Natural killer cell (primary cell): Measurements from ENCODE around the gene DDIT3. TPM values are rescaled to one million over a fixed set of nuclear protein-coding genes. Genes with fewer than 3 reads are reported as not detected.

Experiments
- ATAC-seq, 3 donors: fragments of 150-1000 bp in 2 of 3; fragments of 200-7000 bp in 1 of 3; cut with Tn5 transposase; 1 replicate in 1 of 3; 2 replicates in 2 of 3; pipeline ENCODE4 v1.10.0; 2021; ENCODE audit warnings: mild to moderate bottlenecking in 2 of 3, moderate library complexity in 2 of 3
- DNase-seq, 2 donors: peaks; one replicate each; pipeline versions ENCODE4 v3.0.0 to v3.0.0-alpha.2; 2013 to 2021; ENCODE audit warnings: mixed read lengths in 1 of 2
- H3K27ac ChIP-seq: one replicate; pipeline ENCODE4 v1.5.1; 2013; ENCODE audit warnings: mild to moderate bottlenecking, low read length
- H3K27me3 ChIP-seq: one replicate; pipeline ENCODE4 v1.6.1; 2013; ENCODE audit warnings: low read length; ENCODE audit not compliant: control insufficient read depth, insufficient read depth
- H3K36me3 ChIP-seq: one replicate; pipeline ENCODE4 v1.6.1; 2013; ENCODE audit warnings: low read length; ENCODE audit not compliant: control insufficient read depth, insufficient read depth
- H3K4me1 ChIP-seq: one replicate; pipeline ENCODE4 v1.6.1; 2013; ENCODE audit warnings: low read length; ENCODE audit not compliant: control insufficient read depth, insufficient read depth
- H3K4me3 ChIP-seq: one replicate; pipeline ENCODE4 v1.5.1; 2013; ENCODE audit warnings: low read length
- H3K9me3 ChIP-seq: one replicate; pipeline ENCODE4 v1.6.1; 2013; ENCODE audit warnings: low read length; ENCODE audit not compliant: control insufficient read depth, insufficient read depth
- H3K27ac Mint-ChIP-seq, 2 donors: one replicate each; pipeline ENCODE4 v1.8.0; 2022; ENCODE audit warnings: mild to moderate bottlenecking in 2 of 2, mixed read lengths in 2 of 2, moderate library complexity in 1 of 2
- H3K27me3 Mint-ChIP-seq, 2 donors: one replicate each; pipeline ENCODE4 v1.8.0; 2022; ENCODE audit warnings: low read depth in 2 of 2, mixed read lengths in 2 of 2
- H3K36me3 Mint-ChIP-seq: one replicate; pipeline ENCODE4 v1.8.0; 2022; ENCODE audit warnings: mixed read lengths
- H3K4me1 Mint-ChIP-seq, 2 donors: one replicate each; pipeline ENCODE4 v1.8.0; 2022; ENCODE audit warnings: mixed read lengths in 2 of 2
- H3K4me3 Mint-ChIP-seq: one replicate; pipeline ENCODE4 v1.8.0; 2022; ENCODE audit warnings: mild to moderate bottlenecking, moderate library complexity, mixed read lengths
- H3K9me3 Mint-ChIP-seq, 2 donors: one replicate each; pipeline ENCODE4 v1.8.0; 2022; ENCODE audit warnings: mixed read lengths in 2 of 2
- CTCF ChIP-seq: fragments of 200-600 bp; IDR thresholded peaks from one replicate; pipeline ENCODE4 v1.8.0; 2022; ENCODE audit warnings: antibody characterized with exemption
- WGBS: methylation state at CpG from one replicate; pipeline ENCODE4 v1.1.7; 2013; ENCODE audit warnings: missing lambda C conversion rate; ENCODE audit not compliant: insufficient coverage; 5-methylcytosine and 5-hydroxymethylcytosine counted together
- intact Hi-C: fragments of 100-400 bp; cut with micrococcal nuclease; formaldehyde crosslinking; loops from one replicate; pipeline ENCODE4 v1.14.2; 2022
- total RNA-seq, 4 donors: library from RNA; stranded (reverse); fragments of 120-200 nt in 1 of 4; gene quantifications; one replicate each; pipeline versions ENCODE4 v1.2.3 to v1.2.4, GENCODE V29; 2013 to 2022

DDIT3 gene, protein sequence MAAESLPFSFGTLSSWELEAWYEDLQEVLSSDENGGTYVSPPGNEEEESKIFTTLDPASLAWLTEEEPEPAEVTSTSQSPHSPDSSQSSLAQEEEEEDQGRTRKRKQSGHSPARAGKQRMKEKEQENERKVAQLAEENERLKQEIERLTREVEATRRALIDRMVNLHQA
- total RNA-seq = 100 to 1,000 TPM; 117 to 318 (median 182) TPM
- total RNA-seq (2013) = 70.1 TPM

DNA sequence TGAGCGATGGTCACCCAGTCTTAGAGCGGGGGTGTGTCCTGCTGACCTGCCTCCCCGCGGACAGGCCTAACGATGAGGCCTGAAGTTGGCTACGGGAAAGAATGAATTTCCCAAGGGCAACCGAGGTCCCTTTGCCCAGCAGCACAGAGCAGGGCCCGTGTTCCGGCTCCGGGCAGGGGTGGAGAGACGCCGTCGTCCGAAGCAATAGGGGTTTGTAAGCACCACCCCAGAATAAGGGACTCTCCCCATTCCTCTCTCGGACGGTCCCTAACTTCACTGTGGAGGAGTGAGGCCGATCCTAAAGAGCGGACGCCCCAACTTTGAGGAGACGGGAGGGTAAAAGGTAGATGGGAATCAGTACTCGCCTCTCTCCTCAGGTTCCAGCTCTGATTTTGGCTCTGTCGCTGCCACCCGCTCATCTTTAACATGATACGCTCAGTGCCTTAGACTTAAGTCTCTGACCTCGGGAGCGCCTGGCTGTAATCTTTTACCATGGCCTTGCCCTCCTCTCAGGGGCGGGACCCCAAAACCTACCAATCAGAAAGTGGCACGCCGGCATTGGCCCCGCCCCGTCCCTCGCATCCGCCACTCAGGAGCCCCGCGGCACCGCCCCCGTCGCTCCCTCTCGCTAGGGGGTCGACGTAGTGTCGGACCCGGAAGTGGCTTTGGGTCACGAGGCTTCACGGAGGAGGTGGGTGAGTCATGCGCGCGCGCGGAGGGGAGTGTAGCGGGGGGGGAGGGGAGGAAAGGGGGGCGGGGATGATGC, at the start of gene DDIT3:
DDIT3 (minus strand) TSS at position 462 of the 766 bp plus-strand sequence. CDS start 3,108 bp downstream, outside the sequence.
- H3K9me3 Mint-ChIP-seq = no peaks in the 10 kb centered on the region
- Histone ChIP-seq H3K27me3 (no peaks in the 10 kb centered on the region), H3K36me3 (peaks cover 37% of the 10 kb centered on the region), H3K4me3 (peak within 1 kb of the TSS; percentile 99), H3K9me3 (no peaks in the 10 kb centered on the region), H3K27ac (peak within 1 kb of the TSS; percentile 99), H3K4me1 (peaks cover 60% of the 10 kb centered on the region)
- intact Hi-C loops = loop anchor here (1.0 to 5.0 kb wide), 3 partner anchors 41 to 232 kb away; partner anchors contain the start of genes ARHGAP9, CDK4 and OS9
- peak within 1 kb of the TSS; percentile 99 for H3K27ac Mint-ChIP-seq
- ATAC-seq (peak; percentile 71 to 91 (median 78)), DNase-seq (peak; percentile 99 to 100)
- H3K27me3 Mint-ChIP-seq = no peaks in the 10 kb centered on the region
- peak within 1 kb of the TSS; percentile 97 for H3K4me3 Mint-ChIP-seq
- WGBS = 0% methylated on average over 52 of the region's 52 CpGs
- TF ChIP-seq CTCF = no peak
- peaks cover 7% of the 10 kb centered on the region for H3K36me3 Mint-ChIP-seq
- H3K4me1 Mint-ChIP-seq = peaks cover 37 to 79% of the 10 kb centered on the region in 2 donors

DNA sequence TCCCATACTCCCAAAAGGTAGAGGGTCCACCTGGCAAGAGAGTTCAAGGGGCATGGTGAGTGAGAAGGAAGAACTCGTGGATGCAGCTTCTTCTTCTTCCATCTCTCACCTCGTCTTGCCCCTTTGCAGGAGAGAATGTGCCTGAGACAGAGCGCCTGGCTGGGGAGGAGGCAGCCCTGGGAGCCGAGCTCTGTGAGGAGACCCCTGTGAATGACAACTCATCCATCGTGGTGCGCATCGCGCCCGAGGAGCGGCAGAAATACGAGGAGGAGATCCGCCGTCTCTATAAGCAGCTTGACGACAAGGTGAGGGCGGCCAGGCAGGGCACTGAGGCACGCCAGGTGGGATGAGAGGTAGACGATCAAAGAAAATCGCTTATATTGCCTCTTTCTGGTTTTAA, 49.5 kb upstream of the DDIT3 start:
- no peaks in the 10 kb centered on the region for H3K36me3 Mint-ChIP-seq
- Histone ChIP-seq H3K9me3 (no peaks in the 10 kb centered on the region), H3K4me1 (no peaks in the 10 kb centered on the region), H3K27me3 (no peaks in the 10 kb centered on the region), H3K4me3 (no peak overlapping the region), H3K36me3 (no peaks in the 10 kb centered on the region), H3K27ac (no peak overlapping the region)
- DNase-seq = no peak
- no peaks in the 10 kb centered on the region for H3K9me3 Mint-ChIP-seq
- 93% methylated on average over 16 of the region's 18 CpGs for WGBS
- H3K27ac Mint-ChIP-seq = no peak overlapping the region
- no peak overlapping the region for H3K4me3 Mint-ChIP-seq
- peaks cover 2 to 9% of the 10 kb centered on the region in 2 donors for H3K27me3 Mint-ChIP-seq
- ATAC-seq = no peak
- TF ChIP-seq CTCF = no peak
- intact Hi-C loops = no loop called here
- H3K4me1 Mint-ChIP-seq = no peaks in the 10 kb centered on the region

GRCh38 chr12:57568838-57569237, 48.5 kb upstream of the DDIT3 start:
- ATAC-seq = no peak
- H3K4me1 ChIP-seq = no peaks in the 10 kb centered on the region
- no peak for TF ChIP-seq CTCF
- H3K36me3 ChIP-seq = no peaks in the 10 kb centered on the region
- Mint-ChIP-seq H3K4me3 (no peak overlapping the region), H3K9me3 (no peaks in the 10 kb centered on the region), H3K27ac (no peak overlapping the region), H3K27me3 (peaks cover 12 to 19% of the 10 kb centered on the region in 2 donors), H3K36me3 (no peaks in the 10 kb centered on the region), H3K4me1 (no peaks in the 10 kb centered on the region)
- WGBS = 89% methylated on average over 6 of the region's 6 CpGs
- no peak for DNase-seq
- no peak overlapping the region for H3K27ac ChIP-seq
- no peaks in the 10 kb centered on the region for H3K27me3 ChIP-seq
- H3K4me3 ChIP-seq = no peak overlapping the region
- intact Hi-C loops = no loop called here
- no peaks in the 10 kb centered on the region for H3K9me3 ChIP-seq
